GM23338 (cell line): ENCODE measurements around the gene CANT1. TPM values are rescaled to one million over a fixed set of nuclear protein-coding genes. Genes with fewer than 3 reads are reported as not detected.

Experiments used
- ATAC-seq: fragments of 200-7000 bp; cut with Tn5 transposase; 3 replicates; pipeline ENCODE4 v1.9.1; 2020
- DNase-seq: peaks from one replicate; pipeline ENCODE4 v3.0.0-alpha.2; 2015; ENCODE audit warnings: low spot score
- H2AFZ ChIP-seq: fragments of 200-600 bp; sonication (generic); 2 replicates; pipeline ENCODE4 v1.8.0; 2016; ENCODE audit warnings: antibody characterized with exemption, mild to moderate bottlenecking, moderate library complexity
- H3F3A ChIP-seq: fragments of 200-600 bp; sonication (generic); replicated peaks from 2 replicates; pipeline ENCODE4 v1.8.0; 2017; ENCODE audit warnings: antibody characterized with exemption, mixed run types, low read depth
- H3K27ac ChIP-seq: fragments of 200-600 bp; sonication (generic); 2 replicates; pipeline ENCODE4 v1.6.1; 2016; ENCODE audit warnings: low read depth
- H3K27me3 ChIP-seq: fragments of 200-600 bp; sonication (generic); 2 replicates; pipeline ENCODE4 v1.8.0; 2016; ENCODE audit warnings: mild to moderate bottlenecking, mixed run types, moderate library complexity; ENCODE audit not compliant: insufficient read depth
- H3K36me3 ChIP-seq: fragments of 200-600 bp; sonication (generic); 2 replicates; pipeline ENCODE4 v1.8.0; 2016; ENCODE audit warnings: mild to moderate bottlenecking; ENCODE audit not compliant: insufficient read depth
- H3K4me1 ChIP-seq: fragments of 200-600 bp; sonication (generic); 2 replicates; pipeline ENCODE4 v1.8.0; 2016; ENCODE audit warnings: mild to moderate bottlenecking, moderate library complexity; ENCODE audit not compliant: insufficient read depth
- H3K4me2 ChIP-seq: fragments of 200-600 bp; sonication (generic); 2 replicates; pipeline ENCODE4 v1.7.1; 2017; ENCODE audit warnings: mixed run types
- H3K4me3 ChIP-seq: fragments of 200-600 bp; sonication (generic); 2 replicates; pipeline ENCODE4 v1.6.1; 2016; ENCODE audit warnings: mixed run types
- H3K79me2 ChIP-seq: fragments of 200-600 bp; sonication (generic); replicated peaks from 2 replicates; pipeline ENCODE4 v1.8.0; 2017; ENCODE audit warnings: mild to moderate bottlenecking; ENCODE audit not compliant: insufficient read depth
- H3K9me2 ChIP-seq: fragments of 200-600 bp; sonication (generic); 2 replicates; pipeline ENCODE4 v1.8.0; 2017; ENCODE audit not compliant: insufficient read depth
- H4K20me1 ChIP-seq: fragments of 200-600 bp; sonication (generic); replicated peaks from 2 replicates; pipeline ENCODE4 v1.8.0; 2017; ENCODE audit warnings: mild to moderate bottlenecking; ENCODE audit not compliant: insufficient read depth
- H3K27ac Mint-ChIP-seq: 2 replicates; pipeline ENCODE4 v1.8.0; 2020; ENCODE audit warnings: inconsistent platforms, mild to moderate bottlenecking, moderate library complexity, mixed read lengths
- H3K27me3 Mint-ChIP-seq: 3 replicates; pipeline ENCODE4 v1.8.0; 2022; ENCODE audit warnings: low read depth, mild to moderate bottlenecking, moderate library complexity, mixed read lengths, inconsistent platforms; ENCODE audit not compliant: insufficient read depth, poor library complexity
- H3K36me3 Mint-ChIP-seq: 3 replicates; pipeline ENCODE4 v1.8.0; 2021; ENCODE audit warnings: low read depth, mild to moderate bottlenecking, inconsistent platforms, moderate library complexity, mixed read lengths
- H3K4me1 Mint-ChIP-seq: 3 replicates; pipeline ENCODE4 v1.8.0; 2020; ENCODE audit warnings: mild to moderate bottlenecking, inconsistent platforms, mixed read lengths
- H3K4me3 Mint-ChIP-seq: 3 replicates; pipeline ENCODE4 v1.8.0; 2021; ENCODE audit warnings: moderate library complexity, mild to moderate bottlenecking, inconsistent platforms, mixed read lengths
- H3K9me3 Mint-ChIP-seq: 3 replicates; pipeline ENCODE4 v1.8.0; 2020; ENCODE audit warnings: moderate library complexity, mild to moderate bottlenecking, inconsistent platforms, mixed read lengths
- CTCF ChIP-seq, 2 experiments: fragments of 200-600 bp in 1 of 2; sonication (generic) in 1 of 2; conservative IDR thresholded peaks; 2 replicates each; pipeline versions ENCODE4 v1.5.1 to v1.6.1; 2016 to 2017; ENCODE audit warnings: antibody characterized with exemption in 2 of 2, low read depth in 2 of 2, mild to moderate bottlenecking in 2 of 2, moderate library complexity in 1 of 2
- EZH2 ChIP-seq: fragments of 200-600 bp; sonication (generic); IDR thresholded peaks from one replicate; pipeline ENCODE4 v1.8.0; 2017; ENCODE audit warnings: antibody characterized with exemption, mild to moderate bottlenecking, low read depth; ENCODE audit not compliant: unreplicated experiment
- EZH2phosphoT487 ChIP-seq: fragments of 200-600 bp; sonication (generic); IDR thresholded peaks from one replicate; pipeline ENCODE4 v1.8.1; 2018; ENCODE audit warnings: antibody characterized with exemption; ENCODE audit not compliant: unreplicated experiment
- JUNB ChIP-seq: IDR thresholded peaks from one replicate; pipeline ENCODE4 v1.6.1; 2016; ENCODE audit warnings: antibody characterized with exemption; ENCODE audit not compliant: unreplicated experiment
- POLR2AphosphoS5 ChIP-seq: IDR thresholded peaks from 2 replicates; pipeline ENCODE4 v1.6.1; 2016; ENCODE audit warnings: antibody characterized with exemption, low read depth
- ZNF114 ChIP-seq: fragments of 250-450 bp; sonication (Bioruptor Pico); IDR thresholded peaks from 2 replicates; pipeline ENCODE4 v1.5.0; 2020; ENCODE audit warnings: mild to moderate bottlenecking, moderate library complexity
- ZNF462 ChIP-seq: fragments of 250-450 bp; sonication (Bioruptor Pico); IDR thresholded peaks from 2 replicates; pipeline ENCODE4 v1.5.0; 2020; ENCODE audit warnings: mild to moderate bottlenecking, moderate library complexity
- polyA plus RNA-seq: library from polyadenylated mRNA; unstranded; fragments of >200 nt; fragmentation: Nextera tagmentation; extraction: Ambion mirVana; gene quantifications from 2 replicates; pipeline ENCODE4 v1.2.1, GENCODE V29; 2016
- total RNA-seq: library from RNA; depleted of rRNA; stranded (reverse); fragments of >200 nt; shearing (Covaris generic); gene quantifications from 2 replicates; pipeline ENCODE4 v1.2.3, GENCODE V29; 2014

Gene CANT1
- total and polyA plus RNA-seq, 2 experiments from 2014 or later: 5.9 to 38.8 TPM

GRCh38 chr17:78990349-78991016 lies 19.1 kb downstream of the CANT1 start:
- no peak overlapping the region for H3K4me2 ChIP-seq
- no peaks in the 10 kb centered on the region for H3K9me3 Mint-ChIP-seq
- H3K27me3 Mint-ChIP-seq: peaks cover 20% of the 10 kb centered on the region
- H3K4me3 Mint-ChIP-seq: no peak overlapping the region
- H2AFZ ChIP-seq: no peak overlapping the region
- DNase-seq: no peak
- no peak overlapping the region for H3K27ac ChIP-seq
- peaks cover 3% of the 10 kb centered on the region; the same call in 1 of the 2 replicates for H4K20me1 ChIP-seq
- peaks cover 24% of the 10 kb centered on the region for H3K36me3 Mint-ChIP-seq
- no peaks in the 10 kb centered on the region for H3K9me2 ChIP-seq
- ATAC-seq: no peak
- peaks cover 10% of the 10 kb centered on the region for H3K4me1 ChIP-seq
- no peaks in the 10 kb centered on the region for H3K79me2 ChIP-seq
- no peak overlapping the region for H3K27ac Mint-ChIP-seq
- peaks cover 14% of the 10 kb centered on the region; the same call in 2 of the 3 replicates for H3K4me1 Mint-ChIP-seq
- H3K27me3 ChIP-seq: no peaks in the 10 kb centered on the region
- TF ChIP-seq JUNB (no peak), POLR2AphosphoS5 (no peak), ZNF114 (no peak), EZH2 (no peak), EZH2phosphoT487 (no peak), ZNF462 (CRISPR knock-in tag) (no peak), CTCF (conservative IDR thresholded peaks at IDR 0.05; ENCODE audit: low read depth in 2 of 2) (no peak)
- H3K36me3 ChIP-seq: 0 out of 2 replicates have a peak, but pooled peaks cover 3% of the 10 kb centered on the region
- no peak overlapping the region for H3K4me3 ChIP-seq
- H3F3A ChIP-seq: no peaks in the 10 kb centered on the region
